G401.6 (cell line): Measurements from ENCODE around the gene NBEAL2.

Source experiments
- FAIRE-seq: peaks from 2 replicates; lab custom pipeline; 2012; peaks lifted over from hg19 to GRCh38; lab: Jason Lieb, UNC

NBEAL2 gene

DNA sequence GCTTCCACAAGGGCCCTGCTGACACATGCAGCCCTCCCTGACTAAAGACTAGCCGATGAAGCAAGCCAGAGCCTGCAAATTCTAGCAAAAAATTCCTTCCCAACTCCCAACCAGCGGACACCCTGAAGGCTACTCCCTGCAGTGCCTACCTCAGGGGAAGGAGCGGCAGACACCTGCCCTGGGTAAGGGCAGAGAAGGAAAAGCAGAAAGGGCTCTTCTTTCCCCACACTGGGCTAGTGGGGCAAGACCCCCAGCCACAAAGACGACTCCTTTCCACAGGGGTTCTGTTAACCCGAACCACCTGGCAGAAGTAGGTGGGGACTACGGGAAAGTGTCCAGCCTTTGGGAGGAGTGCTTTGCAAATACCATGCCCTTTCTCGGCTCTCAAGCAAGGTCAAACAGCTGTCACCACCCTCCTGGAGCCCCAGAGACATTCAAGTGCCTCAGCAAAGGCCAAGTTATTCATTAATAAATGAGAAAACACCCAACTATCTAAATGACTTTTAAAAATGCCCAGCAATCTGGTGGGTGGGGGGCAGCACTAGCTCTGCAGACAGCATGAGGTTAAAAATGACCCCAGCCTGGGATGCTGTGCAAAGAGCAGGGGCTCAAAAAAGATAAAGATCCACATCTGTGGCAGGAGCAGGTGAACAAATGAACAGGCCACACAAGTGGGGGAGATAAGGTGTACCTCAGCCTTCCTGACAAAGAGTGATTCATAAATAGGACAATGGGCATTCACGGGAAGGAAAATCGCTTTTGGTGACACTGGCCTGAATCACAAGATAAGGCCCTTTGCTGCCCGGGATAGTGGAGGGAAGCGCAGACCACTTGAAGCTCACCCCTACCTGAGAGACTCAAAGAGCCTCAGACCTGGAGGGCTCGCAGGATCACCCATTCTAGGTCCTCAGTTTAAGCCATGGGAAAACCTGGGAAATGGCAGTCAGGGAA lies 36.0 kb upstream of the NBEAL2 start:
- no peak for FAIRE-seq

DNA sequence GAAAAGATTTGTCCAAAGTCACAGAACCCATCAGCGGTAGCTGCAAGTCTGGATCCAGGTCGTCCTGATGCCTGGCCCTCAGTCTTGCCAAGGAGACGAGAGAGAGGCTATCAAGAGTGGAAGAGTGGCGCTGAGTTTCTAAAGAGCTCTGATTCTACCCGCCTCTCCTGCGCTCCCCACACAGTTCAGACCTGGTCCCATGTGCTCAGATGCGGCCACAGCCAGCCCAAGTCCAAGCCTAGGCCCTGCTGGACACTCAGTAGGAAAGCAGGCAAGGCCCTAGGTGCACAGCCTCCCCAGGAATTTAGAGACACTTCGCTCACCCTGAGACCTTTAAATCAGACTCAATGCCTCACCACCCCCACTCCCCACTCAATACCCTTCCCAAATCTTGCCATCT lies 35.3 kb upstream of the NBEAL2 start:
- no peak for FAIRE-seq

DNA sequence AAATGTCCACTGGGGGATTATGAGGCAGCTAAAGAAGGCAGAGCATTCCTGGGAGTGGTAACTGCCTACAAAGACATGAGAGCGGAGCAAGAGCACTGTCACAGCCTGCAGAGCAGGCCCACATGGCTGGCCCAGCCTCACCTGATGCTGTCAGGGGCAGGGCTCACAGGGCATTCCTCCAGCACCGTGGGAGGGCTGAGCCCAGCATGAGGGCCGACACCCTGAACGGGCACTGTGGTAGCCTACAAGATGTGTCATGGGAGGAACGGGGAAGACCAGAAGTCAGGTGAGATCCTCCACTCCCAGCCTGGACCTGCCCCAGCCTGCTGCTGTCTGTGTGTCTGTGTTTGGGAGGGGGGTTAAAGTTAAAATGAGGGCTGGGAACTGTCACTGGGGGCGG lies 33.0 kb upstream of the NBEAL2 start:
- FAIRE-seq: no peak

DNA sequence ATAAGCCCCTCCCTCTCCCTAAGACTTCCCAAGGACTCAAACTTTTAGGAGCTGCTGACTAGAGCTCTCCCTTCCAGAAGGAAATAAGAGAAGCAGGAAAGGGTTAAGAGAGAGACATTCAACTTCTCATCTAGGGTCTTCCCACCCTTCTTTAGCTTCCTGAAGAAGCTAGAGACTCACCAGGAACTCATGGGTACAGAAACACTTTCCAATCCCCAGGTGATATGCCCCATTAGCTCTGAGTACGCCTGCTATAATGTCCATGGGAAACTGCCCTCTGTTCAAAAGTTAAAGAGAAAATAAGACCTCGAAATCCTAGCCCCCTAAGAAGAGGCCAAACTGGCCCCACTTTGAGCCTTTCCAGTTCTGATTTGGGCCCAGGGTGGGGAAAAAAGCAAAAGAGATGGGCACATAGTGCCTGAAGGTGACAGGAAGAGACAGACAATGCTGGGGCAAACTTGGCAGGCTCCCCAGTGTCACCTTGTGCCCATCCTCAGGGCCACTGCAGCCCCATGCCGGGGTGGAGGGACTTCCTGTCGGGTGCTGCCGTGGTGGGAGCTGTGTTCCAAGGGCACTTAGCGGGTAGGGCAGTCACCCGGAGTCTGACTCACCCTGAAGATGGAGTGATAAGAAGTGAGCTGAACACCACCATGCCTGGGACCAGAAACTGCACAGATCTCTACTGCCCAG lies 32.5 kb upstream of the NBEAL2 start:
- FAIRE-seq: no peak

DNA sequence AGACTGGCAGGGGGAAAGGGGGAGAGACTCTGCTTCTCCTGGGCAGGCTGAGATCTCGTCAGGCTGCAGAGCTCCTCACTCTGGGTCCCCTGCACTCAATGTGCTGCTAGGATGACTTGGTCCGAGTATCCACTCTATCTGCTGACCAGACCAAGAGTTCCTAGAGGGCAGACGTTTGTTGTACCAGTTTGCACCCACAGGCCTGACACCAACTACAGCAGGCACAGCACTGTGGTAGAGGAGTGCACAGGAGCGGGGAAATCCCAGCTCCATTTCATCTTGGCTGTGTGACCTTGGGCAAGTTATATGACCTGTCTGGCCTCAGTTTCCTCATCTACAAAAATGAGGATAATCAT lies 31.9 kb upstream of the NBEAL2 start:
- FAIRE-seq: no peak

DNA sequence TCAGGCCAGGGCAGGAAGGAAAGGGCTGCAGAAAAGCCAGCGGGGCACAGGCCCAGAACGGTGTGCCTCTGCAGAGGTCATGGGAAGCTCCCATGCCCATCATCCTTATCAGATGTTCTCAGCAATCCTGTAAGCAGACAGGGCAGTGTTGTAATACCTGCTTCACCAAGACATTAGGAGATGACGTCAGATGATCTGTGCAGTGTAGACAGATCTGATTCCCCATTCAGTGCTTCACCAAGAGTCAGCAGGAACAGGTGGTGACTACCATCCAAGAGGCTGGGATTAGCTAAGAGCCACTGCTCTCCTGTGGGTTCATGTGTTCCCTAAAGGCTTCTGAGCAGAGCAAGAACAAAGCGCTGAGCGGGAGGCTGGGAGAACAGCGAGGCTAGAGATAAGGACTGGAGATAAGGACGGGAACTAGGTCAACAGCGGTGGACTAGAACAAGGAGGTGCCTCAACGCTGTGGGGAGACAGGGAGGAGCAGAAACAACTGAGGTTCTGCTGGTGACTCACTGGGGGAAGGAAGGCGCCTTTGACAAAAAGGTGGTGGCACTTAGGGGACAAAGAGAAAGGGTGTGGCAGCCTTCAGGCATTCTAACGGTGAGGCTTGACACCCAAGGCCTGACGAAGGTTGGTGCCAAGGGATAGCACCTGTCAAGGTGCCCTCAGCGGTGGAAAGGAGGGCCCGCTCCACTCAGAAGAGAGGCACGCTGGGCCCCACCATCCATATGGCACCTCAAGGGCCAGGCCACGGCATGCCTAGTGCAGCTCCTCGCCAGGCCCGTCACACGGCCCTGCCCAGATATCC lies 31.3 kb upstream of the NBEAL2 start:
- no peak for FAIRE-seq

DNA sequence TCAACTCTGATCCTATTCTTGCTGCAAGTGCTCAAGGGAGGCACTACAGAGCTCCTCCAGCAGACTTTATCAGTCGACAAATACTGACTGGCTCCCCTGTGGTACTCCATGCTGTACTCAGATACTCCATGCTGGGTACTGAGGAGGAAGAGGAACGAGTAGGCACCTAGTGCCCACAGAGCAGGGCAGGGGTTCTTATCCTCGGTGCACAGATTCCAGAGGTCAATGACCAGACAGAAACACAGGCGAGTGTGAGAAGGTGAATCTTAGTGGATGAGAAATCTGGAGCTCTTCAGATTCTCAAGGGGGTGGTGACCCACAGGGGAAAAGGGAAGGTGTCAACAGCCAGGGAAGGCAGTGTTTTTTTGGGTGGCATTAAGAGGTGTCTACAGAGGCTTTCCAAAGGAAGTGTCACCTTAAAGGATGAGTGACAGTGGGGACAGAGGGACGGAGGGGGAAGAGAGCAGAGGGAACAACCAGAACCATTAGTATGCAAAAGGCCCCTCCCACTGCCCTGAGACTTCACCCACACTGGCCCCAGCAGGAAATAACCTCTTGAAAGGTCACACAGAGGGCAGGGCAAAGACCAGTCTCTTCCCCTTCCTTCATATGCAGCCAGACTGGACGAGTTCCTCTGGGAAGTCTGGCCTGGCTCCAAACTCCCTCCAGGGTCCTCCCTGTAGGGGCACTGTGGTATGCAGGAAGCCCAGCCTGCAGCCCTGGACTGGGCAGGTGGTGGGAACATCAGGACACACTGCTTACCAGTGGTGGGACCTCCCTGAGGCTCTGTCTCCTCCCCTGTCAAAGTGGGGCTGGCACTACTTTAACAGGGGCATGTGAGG lies 30.4 kb upstream of the NBEAL2 start:
- FAIRE-seq: no peak

DNA sequence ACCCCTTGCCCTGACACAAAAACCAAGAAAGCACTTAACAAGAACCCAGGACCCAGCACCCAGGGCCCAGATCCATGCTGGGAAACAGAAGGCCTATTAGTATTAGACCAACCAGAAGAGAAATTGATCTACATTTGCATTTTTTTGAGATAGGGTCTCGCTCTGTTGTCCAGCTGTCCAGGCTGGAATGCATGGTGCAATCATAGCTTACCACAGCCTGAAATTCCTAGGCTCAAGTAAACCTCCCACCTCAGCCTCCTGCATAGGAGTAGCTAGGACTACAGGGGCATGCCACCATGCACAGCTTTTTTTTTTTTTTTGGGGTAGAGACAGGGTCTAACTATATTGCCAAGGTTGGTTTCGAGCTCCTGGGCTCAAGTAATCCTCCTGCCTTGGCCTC lies 29.3 kb upstream of the NBEAL2 start:
- no peak for FAIRE-seq

DNA sequence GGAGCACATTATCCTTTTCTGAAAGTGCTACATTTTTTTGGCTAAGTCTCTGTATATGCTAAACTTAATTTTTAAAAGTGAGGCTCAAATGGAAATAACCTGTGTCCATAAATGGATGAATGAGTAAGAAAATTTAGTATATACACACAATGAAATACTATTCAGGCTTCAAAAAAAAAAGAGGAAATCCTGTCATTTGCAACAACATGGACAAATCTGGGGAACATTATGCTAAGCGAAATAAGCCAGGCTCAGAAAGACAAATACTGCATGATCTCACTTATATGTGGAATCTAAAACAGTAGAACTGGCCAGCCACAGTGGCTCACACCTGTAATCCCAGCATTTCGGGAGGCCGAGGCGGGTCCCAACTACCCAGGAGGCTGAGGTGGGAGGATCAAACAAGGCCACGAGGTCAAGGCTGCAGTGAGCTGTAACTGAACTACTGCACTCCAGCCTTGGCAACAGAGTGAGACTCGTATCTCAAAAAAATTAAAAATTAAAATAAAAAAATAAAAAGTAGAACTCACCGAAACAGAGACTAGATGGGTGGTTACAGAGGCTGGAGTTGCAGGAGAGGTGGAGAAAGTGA lies 28.7 kb upstream of the NBEAL2 start:
- no peak for FAIRE-seq

DNA sequence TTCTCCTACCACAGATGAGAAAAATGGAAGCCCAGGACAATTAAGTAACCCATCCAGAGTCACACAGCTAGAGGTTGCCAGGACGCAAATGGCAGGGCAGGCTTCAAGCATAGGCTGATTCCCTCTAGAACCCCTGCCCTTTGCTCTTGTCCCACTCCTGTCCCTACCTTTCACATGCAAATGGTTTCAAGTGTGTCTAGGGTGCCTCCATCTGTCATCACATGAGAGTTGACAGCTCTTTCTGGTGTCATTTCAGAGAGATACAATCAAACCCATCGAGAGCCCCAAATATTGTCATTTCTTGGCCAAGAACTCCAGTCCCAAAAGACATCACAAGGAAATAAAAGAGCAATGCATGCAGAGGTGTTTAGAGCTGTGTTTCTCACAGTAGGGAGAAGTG lies 26.7 kb upstream of the NBEAL2 start:
- no peak for FAIRE-seq

DNA sequence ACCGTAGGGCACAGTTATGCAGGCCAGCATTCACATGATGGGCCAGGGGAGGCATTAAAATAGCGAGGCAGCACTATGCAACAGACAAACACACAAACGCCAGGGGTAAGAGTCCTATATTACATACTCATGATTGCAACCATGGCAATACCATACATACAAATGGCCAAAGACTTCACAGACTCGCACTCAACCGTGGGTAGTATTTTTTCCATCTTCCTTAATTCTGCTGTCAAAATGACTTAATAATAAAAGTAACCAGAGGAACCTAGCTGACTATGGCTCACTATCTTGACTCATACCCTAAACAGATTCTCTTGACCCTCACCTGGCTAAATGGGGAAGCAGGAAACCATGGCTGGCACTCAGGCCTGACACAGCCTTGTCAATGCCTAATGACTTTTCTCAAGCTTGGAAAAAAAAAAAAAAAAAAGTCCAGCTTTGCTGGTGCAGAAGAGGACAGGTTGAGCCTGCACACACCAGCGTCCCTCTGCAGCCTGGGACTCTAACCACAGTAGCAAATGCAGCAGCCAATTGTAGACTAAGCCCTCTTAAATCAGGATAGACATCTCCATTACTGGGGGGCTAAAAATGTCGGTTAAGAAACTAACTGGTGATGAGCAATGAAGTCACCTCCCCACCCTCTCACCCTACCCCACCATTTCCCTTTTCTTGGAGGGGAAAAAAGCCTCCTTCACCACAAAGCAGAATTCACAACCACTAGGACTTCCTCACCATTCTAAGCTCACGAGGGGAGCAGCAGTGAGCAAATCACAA lies 26.0 kb upstream of the NBEAL2 start:
- no peak for FAIRE-seq

DNA sequence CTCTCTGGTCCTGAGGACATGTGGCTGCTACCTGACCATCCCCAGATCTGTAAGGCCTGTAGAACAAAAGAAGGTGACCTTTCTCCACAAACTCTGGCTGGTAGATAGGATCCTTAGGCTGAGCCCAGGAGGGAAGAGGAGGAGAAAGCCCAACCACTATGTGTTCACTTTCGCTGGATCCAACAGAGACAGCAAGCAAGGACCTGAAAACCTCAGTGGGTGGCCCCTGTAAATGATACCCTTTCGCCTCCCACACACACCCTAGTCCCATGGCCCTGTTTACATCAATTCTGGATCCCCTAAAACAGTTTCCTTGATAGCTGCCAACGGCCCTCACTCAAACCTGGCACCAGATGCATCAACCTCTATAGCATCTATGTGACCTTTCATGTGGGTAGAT lies 25.3 kb upstream of the NBEAL2 start:
- no peak for FAIRE-seq

DNA sequence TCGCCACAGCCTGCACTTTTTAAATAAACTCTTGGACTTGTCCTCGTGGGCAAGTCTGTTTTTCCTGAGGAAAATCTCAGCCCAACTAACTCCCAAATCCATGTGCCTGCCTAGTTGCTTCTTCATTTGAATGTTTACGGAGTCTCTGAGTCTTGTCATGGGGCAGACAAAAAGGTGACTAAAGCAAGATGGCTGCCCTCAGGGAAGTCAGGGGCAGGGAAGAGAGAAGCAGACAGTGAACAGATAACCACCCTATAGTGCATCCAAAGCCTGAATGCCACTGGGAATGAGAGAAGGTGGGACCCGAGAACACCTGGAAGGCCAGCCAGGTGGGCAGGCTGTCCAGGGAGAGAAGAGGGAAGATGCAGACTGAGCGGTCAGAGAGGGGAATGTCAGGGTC lies 24.3 kb upstream of the NBEAL2 start:
- FAIRE-seq: no peak

DNA sequence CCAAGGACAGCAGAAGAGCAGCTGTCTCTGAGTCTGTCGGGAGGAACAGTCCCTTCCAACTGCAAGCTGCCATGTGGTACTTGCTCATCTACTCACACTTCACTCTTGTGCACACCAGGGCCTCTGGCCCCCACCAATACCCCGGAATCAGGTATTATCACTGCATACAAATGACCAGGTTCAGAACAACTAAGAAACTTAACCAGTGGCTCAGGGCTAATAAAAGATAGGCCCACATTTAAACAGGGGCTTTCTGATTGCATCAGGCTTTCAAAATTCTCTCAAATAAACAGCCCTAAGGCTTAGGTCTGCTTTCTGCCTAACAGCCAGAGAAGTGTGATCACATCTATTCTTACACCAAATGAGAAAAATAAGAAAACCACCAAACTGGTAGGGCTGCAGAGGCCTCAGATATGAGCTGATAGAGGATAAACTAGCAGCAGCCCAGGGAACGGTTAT lies 23.6 kb upstream of the NBEAL2 start:
- FAIRE-seq: no peak

DNA sequence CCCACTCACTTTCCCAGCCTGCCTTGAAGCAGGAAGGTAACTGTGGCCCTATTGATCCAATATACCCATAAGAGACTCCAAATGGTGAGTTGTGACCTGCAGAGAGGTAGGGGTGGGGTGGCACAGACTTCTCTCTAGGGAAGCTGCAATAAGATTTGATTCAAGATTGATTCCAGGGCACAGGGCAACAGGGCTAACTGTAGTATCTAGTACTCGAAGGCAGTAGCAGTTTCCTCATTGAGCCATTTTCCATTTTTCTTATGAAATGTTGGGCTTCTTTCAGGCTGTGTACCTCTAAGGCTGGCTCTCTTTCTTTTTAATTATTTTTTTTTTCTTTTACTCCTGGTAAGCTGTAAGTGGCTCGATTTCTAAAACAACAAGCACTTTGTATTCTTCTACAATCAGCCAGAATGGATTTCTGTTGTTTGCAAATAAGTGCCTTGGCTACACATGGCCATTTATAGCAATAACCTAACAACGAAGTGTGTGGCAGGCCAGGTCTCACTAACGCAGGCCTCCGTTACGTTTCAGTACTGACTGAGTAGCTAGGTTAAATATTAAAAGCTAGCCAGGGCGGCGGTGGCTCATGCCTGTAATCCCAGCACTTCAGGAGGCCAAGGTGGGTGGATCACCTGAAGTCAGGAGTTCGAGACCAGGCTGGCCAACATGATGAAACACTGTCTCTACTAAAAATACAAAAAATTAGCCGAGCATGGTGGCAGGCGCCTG lies 22.2 kb upstream of the NBEAL2 start:
- FAIRE-seq: no peak

DNA sequence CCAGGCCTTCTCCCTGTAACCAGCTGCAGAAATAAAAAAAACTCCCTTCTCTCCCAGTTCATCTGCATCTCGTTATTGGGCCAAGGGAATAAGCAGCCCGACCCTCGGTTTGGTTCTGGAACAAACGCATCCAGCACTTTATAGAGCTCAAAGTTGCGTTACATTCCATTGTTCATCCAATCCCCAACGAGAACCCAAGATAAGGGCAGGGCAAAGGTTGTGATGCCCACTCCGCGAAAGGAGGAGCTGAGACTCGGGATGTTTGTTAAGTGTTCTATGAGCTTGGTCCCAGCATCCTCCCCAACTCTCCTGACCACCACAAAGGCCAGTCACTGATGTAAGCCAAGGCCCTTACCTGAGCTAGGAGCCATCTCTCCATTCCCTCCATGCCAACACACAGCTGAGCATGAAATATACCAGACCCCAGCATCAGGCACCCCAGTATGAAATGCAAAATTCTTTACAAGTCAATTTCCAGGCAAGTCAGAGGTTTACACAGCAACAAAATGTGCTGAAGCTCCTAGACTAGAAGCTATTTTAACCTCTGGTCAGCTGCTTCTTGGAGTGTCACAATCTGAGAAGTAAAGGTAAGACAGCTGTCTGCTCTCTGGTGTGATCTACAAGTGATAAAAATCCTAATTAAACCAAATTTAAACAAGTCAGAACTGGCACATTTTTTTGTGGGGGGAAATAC lies 20.9 kb upstream of the NBEAL2 start:
- FAIRE-seq: no peak

DNA sequence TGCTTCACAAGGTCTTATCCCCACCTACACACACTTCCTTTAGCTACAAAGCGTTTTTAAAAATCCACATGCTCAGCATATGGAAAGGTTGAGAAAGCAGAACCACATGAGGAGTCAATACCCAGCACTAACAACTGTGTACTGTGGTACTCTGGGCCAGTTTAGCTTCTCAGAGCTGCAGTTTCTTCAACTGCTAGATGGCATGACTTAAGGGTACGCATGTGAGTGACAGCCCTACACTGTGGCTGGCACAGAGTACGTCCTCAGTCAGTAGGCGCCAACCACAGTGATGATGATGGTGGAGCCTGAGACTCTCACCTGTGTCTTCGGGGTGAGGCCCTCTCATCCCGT lies 20.3 kb upstream of the NBEAL2 start:
- FAIRE-seq: no peak

DNA sequence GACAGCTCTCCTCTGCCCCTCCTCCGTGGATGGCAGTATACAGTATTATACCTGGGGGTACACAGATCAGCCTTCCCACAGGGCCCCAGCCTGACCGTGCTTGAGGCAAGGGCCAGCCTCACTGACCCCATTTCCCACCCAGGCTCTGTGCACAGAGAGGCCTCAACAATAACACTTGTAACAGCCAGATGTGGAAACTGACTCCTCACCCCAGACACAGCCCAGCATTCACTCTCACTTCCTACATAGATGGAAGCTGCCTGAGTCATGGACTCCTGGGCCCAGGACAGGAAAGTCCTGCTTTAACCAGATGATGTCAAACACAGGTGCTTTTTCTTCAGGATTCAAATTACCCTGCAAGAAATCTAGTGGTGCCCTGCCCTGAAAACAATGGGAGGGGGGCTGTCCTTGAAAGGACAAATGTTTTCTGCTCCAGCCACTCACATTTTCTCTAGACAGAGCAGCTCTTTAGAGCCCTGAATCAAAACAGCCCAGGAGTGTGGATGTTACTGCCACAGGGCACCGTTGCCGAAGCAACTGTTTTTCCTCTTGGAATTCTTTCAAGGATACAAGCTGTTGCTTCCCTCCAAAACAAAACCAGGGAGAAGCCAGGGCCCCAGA lies 19.3 kb upstream of the NBEAL2 start:
- FAIRE-seq: no peak

DNA sequence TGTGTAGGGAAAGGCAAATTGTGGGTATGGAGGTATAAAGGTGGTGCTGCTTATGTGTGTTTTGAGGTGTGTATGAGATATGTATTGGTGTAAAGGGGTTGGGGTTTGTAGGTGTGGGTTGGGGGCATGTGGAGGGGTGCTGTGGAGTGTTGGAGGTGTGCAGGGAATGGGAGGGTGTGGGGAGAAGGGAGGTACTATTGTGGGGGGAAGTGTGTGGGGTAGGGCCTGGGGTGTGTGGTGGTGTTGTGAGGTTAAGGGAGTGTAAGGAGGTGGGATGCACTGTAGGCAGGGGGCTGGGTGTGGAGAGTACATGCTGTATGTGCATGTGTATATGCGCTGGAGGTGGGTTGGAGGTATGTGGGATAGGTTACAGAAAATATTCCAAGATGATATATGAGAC lies 18.6 kb upstream of the NBEAL2 start:
- no peak for FAIRE-seq
